Panc1 (cell line): ENCODE measurements around the gene HYAL3.

Source experiments
- CTCF ChIP-seq: fragments of 450-650 bp; IDR thresholded peaks from 2 replicates; pipeline ENCODE4 v1.5.1; 2017; ENCODE audit warnings: mild to moderate bottlenecking
- POLR2AphosphoS5 ChIP-seq: IDR thresholded peaks from 2 replicates; pipeline ENCODE4 v1.6.1; 2012; ENCODE audit warnings: mild to moderate bottlenecking, low read depth, low read length, moderate library complexity
- REST ChIP-seq, 2 experiments: IDR thresholded peaks; 2 replicates each; pipeline ENCODE4 v1.6.1; 2011 to 2012; ENCODE audit warnings: low read depth in 2 of 2, control low read depth in 1 of 2, low read length in 1 of 2, mild to moderate bottlenecking in 1 of 2, moderate library complexity in 1 of 2; ENCODE audit not compliant: insufficient read depth in 1 of 2

- TF ChIP-seq CTCF: no peak
- TF ChIP-seq POLR2AphosphoS5: no peak
- TF ChIP-seq REST (IDR thresholded peaks at IDR 0.05; ENCODE audit: insufficient read depth in 1 of 2, low read depth in 2 of 2, low read length in 1 of 2): no peak
These were observed 20.9 kb downstream of the HYAL3 start for GRCh38 chr3:50278123-50278879.
